ENCODE data around the gene NIPBL. TPM values are rescaled to one million over a fixed set of nuclear protein-coding genes. Genes with fewer than 3 reads are reported as not detected.
"Not testable (repeated sequence)": the region's sequence is repeated elsewhere in the genome, so short reads cannot be mapped to it uniquely, and the experiment has no call there.

NIPBL gene
- total RNA-seq, 1 donor from 2014 or later, result 55.8 TPM

GRCh38 chr5:37077146-37077545 lies 200.6 kb downstream of the NIPBL start:
- DNase-seq (ENCODE audit: low spot score in 2 of 2) (no peak), FAIRE-seq (no peak)

GRCh38 chr5:37080697-37081096 lies 204.1 kb downstream of the NIPBL start:
- no peak for DNase-seq (ENCODE audit: low spot score in 2 of 2)
- no peak for FAIRE-seq

GRCh38 chr5:37082977-37083376 lies 206.4 kb downstream of the NIPBL start:
- not testable (repeated sequence) for FAIRE-seq; DNase-seq (ENCODE audit: low spot score in 2 of 2)

GRCh38 chr5:37086026-37086425 lies 209.5 kb downstream of the NIPBL start:
- not testable (repeated sequence) for DNase-seq (ENCODE audit: low spot score in 2 of 2); FAIRE-seq

- FAIRE-seq, result no peak
Observed at GRCh38 chr5:37086466-37087173, 210.1 kb downstream of the NIPBL start.

GRCh38 chr5:37088009-37088408 lies 211.4 kb downstream of the NIPBL start:
- FAIRE-seq, result no peak
- DNase-seq (ENCODE audit: low spot score in 2 of 2), result no peak

More at GRCh38 chr5:37086466-37087173, 210.1 kb downstream of the NIPBL start:
- no peak for DNase-seq (ENCODE audit: low spot score in 2 of 2)

GRCh38 chr5:37090123-37090726 lies 213.7 kb downstream of the NIPBL start:
- DNase-seq (ENCODE audit: low spot score in 2 of 2) (no peak), FAIRE-seq (no peak)

GRCh38 chr5:37090781-37091180 lies 214.2 kb downstream of the NIPBL start:
- no peak for DNase-seq (ENCODE audit: low spot score in 2 of 2)
- no peak for FAIRE-seq

GRCh38 chr5:37093795-37094194 lies 217.2 kb downstream of the NIPBL start:
- not testable (repeated sequence) for FAIRE-seq

GRCh38 chr5:37099267-37099666 lies 222.7 kb downstream of the NIPBL start:
- not testable (repeated sequence) for DNase-seq (ENCODE audit: low spot score in 2 of 2); FAIRE-seq

More at GRCh38 chr5:37093795-37094194, 217.2 kb downstream of the NIPBL start:
- DNase-seq (ENCODE audit: low spot score in 2 of 2), result not testable (repeated sequence)

GRCh38 chr5:37103302-37103701 lies 226.7 kb downstream of the NIPBL start:
- FAIRE-seq, result no peak
- DNase-seq (ENCODE audit: low spot score in 2 of 2), result no peak

GRCh38 chr5:37109338-37109737 lies 232.8 kb downstream of the NIPBL start:
- DNase-seq (ENCODE audit: low spot score in 2 of 2), result no peak
- no peak for FAIRE-seq

GRCh38 chr5:37110135-37110534 lies 233.6 kb downstream of the NIPBL start:
- FAIRE-seq (no peak), DNase-seq (ENCODE audit: low spot score in 2 of 2) (no peak)

GRCh38 chr5:37111426-37112382 lies 235.1 kb downstream of the NIPBL start:
- FAIRE-seq, result no peak
- DNase-seq (ENCODE audit: low spot score in 2 of 2), result no peak

GRCh38 chr5:37112383-37112991 lies 235.9 kb downstream of the NIPBL start:
- FAIRE-seq, result no peak
- DNase-seq (ENCODE audit: low spot score in 2 of 2), result no peak

Data from frontal cortex (tissue), 4 donors.